Measurements from ENCODE around the gene BCL11B. TPM values are rescaled to one million over a fixed set of nuclear protein-coding genes. Genes with fewer than 3 reads are reported as not detected.

The BCL11B gene
- total and polyA plus RNA-seq, 2 of the 8 experiments (the other 6 are each of a cell fraction or from before 2014, with no cell fraction given), result 0.63 to 5.9 TPM

DNA sequence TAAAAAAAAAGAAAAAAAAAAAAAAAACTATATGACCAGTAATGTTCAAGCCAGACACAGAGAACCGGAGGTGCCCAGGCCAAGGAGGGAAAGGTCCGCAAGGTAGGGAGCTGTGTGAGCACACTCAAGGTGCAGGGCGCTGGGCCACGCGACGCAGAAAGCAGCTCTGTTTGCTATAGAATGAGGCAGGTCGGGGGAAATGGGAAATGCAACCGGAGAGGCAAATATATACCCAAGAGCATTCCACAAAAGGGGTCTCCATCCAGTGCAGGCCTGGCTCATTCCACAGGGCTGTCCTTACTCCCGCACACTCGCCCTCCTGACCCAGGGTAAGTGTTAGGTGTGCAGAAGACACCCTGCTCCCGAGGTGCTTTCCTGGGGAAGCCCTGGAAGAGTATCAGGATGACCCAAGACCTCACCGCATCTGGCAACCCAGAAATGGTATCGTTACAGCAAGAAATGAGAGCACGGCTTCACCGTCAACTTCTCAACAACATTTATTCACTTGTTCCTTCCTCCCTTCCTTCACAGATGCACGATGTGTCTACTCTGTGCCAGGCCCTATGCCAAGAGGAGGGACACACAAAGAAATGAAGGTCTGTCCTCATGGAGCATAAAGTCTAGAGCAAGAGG, 86.4 kb downstream of the BCL11B start:
- Histone ChIP-seq H3K18ac (ENCODE audit: extremely low read depth, low read length) (no peak overlapping the region), H3K23me2 (ENCODE audit: low read depth, low read length) (no peaks in the 10 kb centered on the region), H3K79me1 (ENCODE audit: low read depth, low read length) (no peaks in the 10 kb centered on the region; the same call in none of the 2 replicates), H2BK20ac (ENCODE audit: low read length) (no peak overlapping the region), H2AFZ (ENCODE audit: low read length) (no peak overlapping the region), H3K4ac (replicated peaks; ENCODE audit: insufficient read length, low read depth, low read length) (no peak overlapping the region), H3K4me1 (replicated peaks in 1 of 4; ENCODE audit: control insufficient read depth in 3 of 4, insufficient read depth in 4 of 4, low read length in 3 of 4) (peaks cover 0 to 14% (median 7%) of the 10 kb centered on the region in 4 experiments; a peak in 4 of 7 replicates), H3K4me3 (ENCODE audit: extremely low read depth in 1 of 4, insufficient read depth in 2 of 4, low read depth in 3 of 4, low read length in 4 of 4) (no peak overlapping the region), H4K5ac (ENCODE audit: insufficient read length, low read depth, low read length) (no peak overlapping the region), H2BK5ac (ENCODE audit: low read depth, low read length) (no peak overlapping the region; the same call in 1 of the 2 replicates), H3K56ac (replicated peaks; ENCODE audit: insufficient read length, low read depth, low read length) (no peak overlapping the region), H2AK5ac (ENCODE audit: low read depth, low read length) (0 out of 2 replicates have a peak overlapping the region, but pooled peaks have one; percentile 26), H2BK15ac (ENCODE audit: low read length) (no peak overlapping the region; the same call in 1 of the 2 replicates), H3K36me3 (ENCODE audit: control insufficient read depth in 2 of 4, insufficient read depth in 4 of 4, low read length in 3 of 4) (no peaks in the 10 kb centered on the region), H3K27ac (ENCODE audit: low read depth, low read length) (no peak overlapping the region), H3K27me3 (replicated peaks in 1 of 4; ENCODE audit: control insufficient read depth in 3 of 4, extremely low read depth in 1 of 4, insufficient read depth in 3 of 4, low read length in 3 of 4) (no peaks in the 10 kb centered on the region), H3K9ac (replicated peaks in 1 of 4; ENCODE audit: extremely low read depth in 1 of 4, low read depth in 3 of 4, low read length in 3 of 4) (no peak overlapping the region), H2BK12ac (ENCODE audit: low read depth, low read length) (no peak overlapping the region), H3K23ac (ENCODE audit: insufficient read length) (no peak overlapping the region), H3K4me2 (ENCODE audit: insufficient read depth in 1 of 2, low read depth in 2 of 2, low read length in 2 of 2) (no peak overlapping the region), H4K8ac (ENCODE audit: extremely low read depth, insufficient read depth, low read length) (no peak overlapping the region; the same call in 1 of the 2 replicates), H4K91ac (replicated peaks; ENCODE audit: insufficient read length, low read length) (no peak overlapping the region), H3K9me3 (ENCODE audit: insufficient read depth in 2 of 2, low read depth in 1 of 2, low read length in 1 of 2) (no peaks in the 10 kb centered on the region), H3K79me2 (ENCODE audit: control insufficient read depth in 1 of 2, insufficient read depth in 2 of 2, low read length in 2 of 2) (peaks cover 0 to 13% of the 10 kb centered on the region in 2 experiments; a peak in 2 of 4 replicates), H3K14ac (ENCODE audit: insufficient read length) (no peak overlapping the region), H2BK120ac (replicated peaks; ENCODE audit: low read depth, low read length) (no peak overlapping the region), H4K20me1 (replicated peaks in 1 of 2; ENCODE audit: control insufficient read depth in 1 of 2, insufficient read depth in 2 of 2, low read length in 2 of 2) (peaks cover 0 to 2% of the 10 kb centered on the region in 2 experiments)
- TF ChIP-seq YY1 (IDR thresholded peaks at IDR 0.05; ENCODE audit: low read depth, low read length) (no peak), TAF7 (optimal IDR thresholded peaks at IDR 0.05; ENCODE audit: borderline replicate concordance, low read depth, low read length) (no peak), POLR2A (IDR thresholded peaks at IDR 0.05; ENCODE audit: control extremely low read depth in 1 of 2, low read depth in 2 of 2, low read length in 2 of 2) (no peak), JUN (IDR thresholded peaks at IDR 0.05; ENCODE audit: low read depth, low read length) (no peak), CTBP2 (IDR thresholded peaks at IDR 0.05; ENCODE audit: borderline replicate concordance, insufficient read depth, insufficient read length, low read length) (no peak), ZNF274 (IDR thresholded peaks at IDR 0.05; ENCODE audit: borderline replicate concordance, extremely low read depth, low read length) (no peak), SUZ12 (IDR thresholded peaks at IDR 0.05; ENCODE audit: low read length) (no peak), TAF1 (IDR thresholded peaks at IDR 0.05; ENCODE audit: low read depth, low read length) (no peak), TBP (IDR thresholded peaks at IDR 0.05; ENCODE audit: low read depth, low read length) (no peak), CBX5 (IDR thresholded peaks at IDR 0.05; ENCODE audit: low read depth, low read length) (no peak)
- FAIRE-seq (no peak), DNase-seq (ENCODE audit: low read depth in 1 of 2, low spot score in 2 of 2) (no peak)
- WGBS, 2 experiments (ENCODE audit: extremely low coverage in 1 of 2, insufficient coverage in 1 of 2, insufficient read length in 1 of 2, insufficient replicate concordance in 2 of 2, low coverage in 1 of 2, low lambda C conversion rate in 2 of 2, missing lambda C conversion rate in 1 of 2), result 92% methylated on average over 16 of the region's 16 CpGs; no CpG with 5 or more reads in 1 of the 2 experiments
- ChIA-PET POLR2A (ENCODE audit: partially characterized antibody) (interaction anchor here (1.0 to 1.5 kb wide), 2 partner anchors 10 to 11 kb away, joined by 3 to 4 read pairs; no protein-coding TSS in a partner anchor), CTCF (ENCODE audit: partially characterized antibody) (interaction anchor here (0.6 to 3.6 kb wide), 3 partner anchors 11 to 208 kb away, joined by 3 to 25 read pairs (median 4); no protein-coding TSS in a partner anchor)

Measured in H1 (cell line).